Gastrocnemius medialis (tissue), 4 donors: ENCODE data around the gene UNC93A.

Experiments used
- CTCF ChIP-seq, 5 experiments: fragments of 450-650 bp in 3 of 5; fragments of 200-600 bp in 2 of 5; sonication (generic) in 2 of 5; IDR thresholded peaks in 4 of 5; conservative IDR thresholded peaks in 1 of 5; 1 replicate in 4 of 5; 2 replicates in 1 of 5; pipeline ENCODE4 v1.5.1; 2016 to 2019; ENCODE audit warnings: antibody characterized with exemption in 5 of 5, mild to moderate bottlenecking in 3 of 5, moderate library complexity in 3 of 5
- POLR2A ChIP-seq, 2 donors: fragments of 450-650 bp; IDR thresholded peaks; one replicate each; pipeline ENCODE4 v1.6.1; 2017; ENCODE audit warnings: antibody characterized with exemption in 2 of 2, mild to moderate bottlenecking in 2 of 2, moderate library complexity in 2 of 2

DNA sequence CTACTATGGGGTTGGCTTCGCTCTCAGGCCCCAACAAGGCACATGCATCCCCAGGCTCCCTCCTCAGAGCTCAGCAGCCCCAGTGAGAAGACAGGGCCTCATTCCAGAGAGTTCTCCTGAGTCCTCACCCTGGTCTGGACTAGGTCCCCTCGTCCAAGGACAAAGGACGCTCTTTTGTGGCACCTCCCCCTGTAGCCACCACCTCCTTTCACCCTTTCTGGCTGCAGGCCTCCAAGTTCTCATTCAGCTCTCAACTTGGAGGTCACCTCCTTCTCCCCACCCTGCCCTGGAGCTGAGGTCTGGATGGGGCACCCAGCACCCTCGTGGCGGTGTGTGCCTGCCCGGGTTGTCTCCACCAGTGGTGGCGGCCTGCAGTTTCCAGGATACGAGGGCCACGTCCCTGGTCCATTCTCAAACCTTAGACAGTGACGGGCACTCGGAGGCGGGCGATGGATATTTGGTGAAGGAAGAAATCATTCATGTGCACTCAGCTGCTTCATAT lies 2.5 kb downstream of the UNC93A start:
- TF ChIP-seq CTCF (IDR thresholded peaks at IDR 0.05 in 4 of 5, conservative IDR thresholded peaks at IDR 0.05 in 1 of 5) (no peak), POLR2A (IDR thresholded peaks at IDR 0.05) (no peak)
